HepG2 (cell line): ENCODE measurements around the gene MIDN. TPM values are rescaled to one million over a fixed set of nuclear protein-coding genes. Genes with fewer than 3 reads are reported as not detected.
A peak's percentile ranks its signal among the peaks of the same experiment; 100 is the strongest.

Experiments used
- BORCS8-MEF2B ChIP-seq: sonication (generic); formaldehyde crosslinking; IDR thresholded peaks from 2 replicates; pipeline ENCODE4 v1.8.0; 2022; ENCODE audit warnings: mild to moderate bottlenecking, missing genetic modification reagents
- ELK4 ChIP-seq: sonication (generic); formaldehyde crosslinking; IDR thresholded peaks from 2 replicates; pipeline ENCODE4 v1.9.0; 2021; ENCODE audit warnings: missing genetic modification reagents, borderline replicate concordance
- HNF4A ChIP-seq: sonication (generic); formaldehyde crosslinking; IDR thresholded peaks from 2 replicates; pipeline ENCODE4 v1.4.0; 2020; ENCODE audit warnings: missing genetic modification reagents
- HOXD1 ChIP-seq: sonication (generic); formaldehyde crosslinking; IDR thresholded peaks from 2 replicates; pipeline ENCODE4 v1.5.0; 2020; ENCODE audit warnings: missing genetic modification reagents
- NAIF1 ChIP-seq: sonication (generic); formaldehyde crosslinking; IDR thresholded peaks from 2 replicates; pipeline ENCODE4 v1.5.0; 2020; ENCODE audit warnings: mild to moderate bottlenecking, missing genetic modification reagents, borderline replicate concordance
- NFE2L2 ChIP-seq: fragments of 150-350 bp; IDR thresholded peaks from 2 replicates; pipeline ENCODE4 v1.6.1; 2014; ENCODE audit warnings: low read length
- PPARG ChIP-seq: conservative IDR thresholded peaks from 2 replicates; pipeline ENCODE4 v1.6.1; 2016; ENCODE audit warnings: missing biosample characterization, missing genetic modification reagents
- ZBTB25 ChIP-seq: IDR thresholded peaks from 2 replicates; pipeline ENCODE4 v1.6.1; 2018; ENCODE audit warnings: missing genetic modification reagents
- ZBTB42 ChIP-seq: sonication (generic); formaldehyde crosslinking; IDR thresholded peaks from 2 replicates; pipeline ENCODE4 v1.5.0; 2020; ENCODE audit warnings: mild to moderate bottlenecking, missing genetic modification reagents
- ZFP90 ChIP-seq: sonication (generic); formaldehyde crosslinking; IDR thresholded peaks from 2 replicates; pipeline ENCODE4 v1.8.0; 2022; ENCODE audit warnings: missing genetic modification reagents, mild to moderate bottlenecking, inconsistent platforms, borderline replicate concordance
- ZFX ChIP-seq: sonication (generic); formaldehyde crosslinking; IDR thresholded peaks from 2 replicates; pipeline ENCODE4 v1.4.0; 2020; ENCODE audit warnings: mild to moderate bottlenecking, low read depth, missing genetic modification reagents, moderate library complexity
- ZNF639 ChIP-seq: conservative IDR thresholded peaks from 2 replicates; pipeline ENCODE4 v1.6.1; 2018; ENCODE audit warnings: missing genetic modification reagents
- ZNF644 ChIP-seq: IDR thresholded peaks from 2 replicates; pipeline ENCODE4 v1.6.1; 2016; ENCODE audit warnings: low read depth
- ZNF652 ChIP-seq: IDR thresholded peaks from 2 replicates; pipeline ENCODE4 v1.6.1; 2016; ENCODE audit warnings: low read depth, borderline replicate concordance
- polyA plus RNA-seq, 8 experiments: library from polyadenylated mRNA; depleted of rRNA in 3 of 8; stranded (reverse) in 7 of 8; unstranded in 1 of 8; fragments of >200 nt; fragmentation: Illumina TruSeq in 4 of 8; extraction: Trizol in 4 of 8; gene quantifications; 2 replicates each; pipeline versions ENCODE4 v1.2.1 to v1.2.3, GENCODE V29; 2011 to 2016; ENCODE audit warnings: low read depth in 4 of 8, missing spikeins in 1 of 8, mixed read lengths in 1 of 8; ENCODE audit not compliant: insufficient read depth in 1 of 8
- total RNA-seq, 5 experiments: library from RNA; depleted of rRNA; stranded (reverse); fragments of >200 nt; fragmentation: Illumina TruSeq; extraction: Trizol; gene quantifications; 2 replicates each; pipeline ENCODE4 v1.2.3, GENCODE V29; 2016; ENCODE audit warnings: low read depth in 1 of 5
- TF ChIP-seq, protein P1 (sequence below): IDR thresholded peaks from 2 replicates; pipeline ENCODE4 v1.6.1; 2012; ENCODE audit warnings: low read length, improper control_type of control experiment
- TF ChIP-seq, protein P2 (sequence below): sonication (generic); formaldehyde crosslinking; IDR thresholded peaks from 2 replicates; pipeline ENCODE4 v1.4.0; 2020; ENCODE audit warnings: missing genetic modification reagents
- TF ChIP-seq, protein P3 (sequence below): sonication (generic); formaldehyde crosslinking; IDR thresholded peaks from 2 replicates; pipeline ENCODE4 v1.9.0; 2022; ENCODE audit warnings: low read depth, missing genetic modification reagents

Gene MIDN
- total and polyA plus RNA-seq, 2 of the 13 experiments (the other 11 are each of a cell fraction or from before 2014, with no cell fraction given), result 8.4 to 18.0 TPM

GRCh38 chr19:1259206-1259875 is 11.0 kb downstream of the MIDN start (continued):
- 0 out of 2 replicates have a peak, but pooled peaks have one; percentile 25 for TF ChIP-seq ZNF639 (CRISPR knock-in tag)
- TF ChIP-seq ZFP90 (CRISPR knock-in tag), result no peak
- no peak for TF ChIP-seq ZBTB42 (CRISPR knock-in tag)
- TF ChIP-seq ZNF644, result no peak
- peak; percentile 55; the same call in 1 of the 2 replicates for TF ChIP-seq PPARG (CRISPR knock-in tag)
- TF ChIP-seq ZFX (CRISPR knock-in tag), result peak; percentile 93
- TF ChIP-seq NAIF1, result peak; percentile 57; the same call in 1 of the 2 replicates
- TF ChIP-seq BORCS8-MEF2B, result peak; percentile 72
- TF ChIP-seq ELK4 (CRISPR knock-in tag), result no peak
- peak; percentile 36; the same call in 1 of the 2 replicates for TF ChIP-seq HOXD1 (CRISPR knock-in tag)
- peak; percentile 78 for TF ChIP-seq HNF4A (CRISPR knock-in tag)
- TF ChIP-seq, protein P1, sequence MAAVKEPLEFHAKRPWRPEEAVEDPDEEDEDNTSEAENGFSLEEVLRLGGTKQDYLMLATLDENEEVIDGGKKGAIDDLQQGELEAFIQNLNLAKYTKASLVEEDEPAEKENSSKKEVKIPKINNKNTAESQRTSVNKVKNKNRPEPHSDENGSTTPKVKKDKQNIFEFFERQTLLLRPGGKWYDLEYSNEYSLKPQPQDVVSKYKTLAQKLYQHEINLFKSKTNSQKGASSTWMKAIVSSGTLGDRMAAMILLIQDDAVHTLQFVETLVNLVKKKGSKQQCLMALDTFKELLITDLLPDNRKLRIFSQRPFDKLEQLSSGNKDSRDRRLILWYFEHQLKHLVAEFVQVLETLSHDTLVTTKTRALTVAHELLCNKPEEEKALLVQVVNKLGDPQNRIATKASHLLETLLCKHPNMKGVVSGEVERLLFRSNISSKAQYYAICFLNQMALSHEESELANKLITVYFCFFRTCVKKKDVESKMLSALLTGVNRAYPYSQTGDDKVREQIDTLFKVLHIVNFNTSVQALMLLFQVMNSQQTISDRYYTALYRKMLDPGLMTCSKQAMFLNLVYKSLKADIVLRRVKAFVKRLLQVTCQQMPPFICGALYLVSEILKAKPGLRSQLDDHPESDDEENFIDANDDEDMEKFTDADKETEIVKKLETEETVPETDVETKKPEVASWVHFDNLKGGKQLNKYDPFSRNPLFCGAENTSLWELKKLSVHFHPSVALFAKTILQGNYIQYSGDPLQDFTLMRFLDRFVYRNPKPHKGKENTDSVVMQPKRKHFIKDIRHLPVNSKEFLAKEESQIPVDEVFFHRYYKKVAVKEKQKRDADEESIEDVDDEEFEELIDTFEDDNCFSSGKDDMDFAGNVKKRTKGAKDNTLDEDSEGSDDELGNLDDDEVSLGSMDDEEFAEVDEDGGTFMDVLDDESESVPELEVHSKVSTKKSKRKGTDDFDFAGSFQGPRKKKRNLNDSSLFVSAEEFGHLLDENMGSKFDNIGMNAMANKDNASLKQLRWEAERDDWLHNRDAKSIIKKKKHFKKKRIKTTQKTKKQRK, result no peak
- peak; percentile 49; the same call in 1 of the 2 replicates for TF ChIP-seq ZNF652 (CRISPR knock-in tag)
- TF ChIP-seq, protein P2, sequence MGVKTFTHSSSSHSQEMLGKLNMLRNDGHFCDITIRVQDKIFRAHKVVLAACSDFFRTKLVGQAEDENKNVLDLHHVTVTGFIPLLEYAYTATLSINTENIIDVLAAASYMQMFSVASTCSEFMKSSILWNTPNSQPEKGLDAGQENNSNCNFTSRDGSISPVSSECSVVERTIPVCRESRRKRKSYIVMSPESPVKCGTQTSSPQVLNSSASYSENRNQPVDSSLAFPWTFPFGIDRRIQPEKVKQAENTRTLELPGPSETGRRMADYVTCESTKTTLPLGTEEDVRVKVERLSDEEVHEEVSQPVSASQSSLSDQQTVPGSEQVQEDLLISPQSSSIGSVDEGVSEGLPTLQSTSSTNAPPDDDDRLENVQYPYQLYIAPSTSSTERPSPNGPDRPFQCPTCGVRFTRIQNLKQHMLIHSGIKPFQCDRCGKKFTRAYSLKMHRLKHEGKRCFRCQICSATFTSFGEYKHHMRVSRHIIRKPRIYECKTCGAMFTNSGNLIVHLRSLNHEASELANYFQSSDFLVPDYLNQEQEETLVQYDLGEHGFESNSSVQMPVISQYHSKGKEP (CRISPR knock-in tag), result no peak
- TF ChIP-seq ZBTB25 (CRISPR knock-in tag), result peak; percentile 48; the same call in 1 of the 2 replicates
- TF ChIP-seq NFE2L2, result no peak
- TF ChIP-seq, protein P3, sequence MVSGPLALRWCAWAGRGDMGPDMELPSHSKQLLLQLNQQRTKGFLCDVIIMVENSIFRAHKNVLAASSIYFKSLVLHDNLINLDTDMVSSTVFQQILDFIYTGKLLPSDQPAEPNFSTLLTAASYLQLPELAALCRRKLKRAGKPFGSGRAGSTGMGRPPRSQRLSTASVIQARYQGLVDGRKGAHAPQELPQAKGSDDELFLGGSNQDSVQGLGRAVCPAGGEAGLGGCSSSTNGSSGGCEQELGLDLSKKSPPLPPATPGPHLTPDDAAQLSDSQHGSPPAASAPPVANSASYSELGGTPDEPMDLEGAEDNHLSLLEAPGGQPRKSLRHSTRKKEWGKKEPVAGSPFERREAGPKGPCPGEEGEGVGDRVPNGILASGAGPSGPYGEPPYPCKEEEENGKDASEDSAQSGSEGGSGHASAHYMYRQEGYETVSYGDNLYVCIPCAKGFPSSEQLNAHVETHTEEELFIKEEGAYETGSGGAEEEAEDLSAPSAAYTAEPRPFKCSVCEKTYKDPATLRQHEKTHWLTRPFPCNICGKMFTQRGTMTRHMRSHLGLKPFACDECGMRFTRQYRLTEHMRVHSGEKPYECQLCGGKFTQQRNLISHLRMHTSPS, result peak; percentile 92
